IPS-20b (cell line): ENCODE measurements around the gene DIAPH3.

Experiments used
- H3K27ac ChIP-seq: one replicate; pipeline ENCODE4 v1.5.1; 2013; ENCODE audit warnings: low read length
- H3K27me3 ChIP-seq: 2 replicates; pipeline ENCODE4 v1.6.1; 2013; ENCODE audit warnings: mild to moderate bottlenecking, low read length, inconsistent platforms; ENCODE audit not compliant: insufficient read depth
- H3K36me3 ChIP-seq: 2 replicates; pipeline ENCODE4 v1.6.1; 2013; ENCODE audit warnings: low read depth, mild to moderate bottlenecking, inconsistent platforms, low read length, moderate library complexity; ENCODE audit not compliant: insufficient read depth
- H3K4me1 ChIP-seq: 2 replicates; pipeline ENCODE4 v1.6.1; 2013; ENCODE audit warnings: mild to moderate bottlenecking, control low read depth, inconsistent platforms, low read length, moderate library complexity; ENCODE audit not compliant: insufficient read depth
- H3K4me3 ChIP-seq: 2 replicates; pipeline ENCODE4 v1.5.1; 2013; ENCODE audit warnings: mild to moderate bottlenecking, low read length, inconsistent platforms
- H3K9ac ChIP-seq: 2 replicates; pipeline ENCODE4 v1.6.1; 2013; ENCODE audit warnings: low read depth, mild to moderate bottlenecking, inconsistent platforms, low read length, moderate library complexity
- H3K9me3 ChIP-seq: 2 replicates; pipeline ENCODE4 v1.6.1; 2013; ENCODE audit warnings: mild to moderate bottlenecking, low read depth, low read length, inconsistent platforms; ENCODE audit not compliant: insufficient read depth

DIAPH3 gene

GRCh38 chr13:59793107-59793506 lies 370.6 kb downstream of the DIAPH3 start:
- H3K36me3 ChIP-seq = no peaks in the 10 kb centered on the region
- H3K9ac ChIP-seq = no peak overlapping the region
- H3K27me3 ChIP-seq = no peaks in the 10 kb centered on the region
- H3K4me3 ChIP-seq = no peak overlapping the region
- H3K4me1 ChIP-seq = peaks cover 30% of the 10 kb centered on the region
- H3K27ac ChIP-seq = no peak overlapping the region
- H3K9me3 ChIP-seq = no peaks in the 10 kb centered on the region

- no peak overlapping the region for H3K9ac ChIP-seq
- no peak overlapping the region for H3K27ac ChIP-seq
- no peak overlapping the region for H3K4me3 ChIP-seq
- H3K36me3 ChIP-seq = no peaks in the 10 kb centered on the region
- H3K27me3 ChIP-seq = no peaks in the 10 kb centered on the region
- peaks cover 30% of the 10 kb centered on the region for H3K4me1 ChIP-seq
- no peaks in the 10 kb centered on the region for H3K9me3 ChIP-seq
Measured at GRCh38 chr13:59790626-59791025, 373.1 kb downstream of the DIAPH3 start.

- no peak overlapping the region for H3K9ac ChIP-seq
- no peaks in the 10 kb centered on the region for H3K9me3 ChIP-seq
- no peaks in the 10 kb centered on the region for H3K27me3 ChIP-seq
- no peak overlapping the region for H3K4me3 ChIP-seq
- H3K4me1 ChIP-seq = peaks cover 30% of the 10 kb centered on the region
- no peak overlapping the region for H3K27ac ChIP-seq
- H3K36me3 ChIP-seq = no peaks in the 10 kb centered on the region
Measured at GRCh38 chr13:59789558-59789957, 374.2 kb downstream of the DIAPH3 start.

GRCh38 chr13:59787679-59788078 lies 376.0 kb downstream of the DIAPH3 start:
- no peaks in the 10 kb centered on the region for H3K36me3 ChIP-seq
- H3K4me1 ChIP-seq = peaks cover 26% of the 10 kb centered on the region
- H3K27me3 ChIP-seq = no peaks in the 10 kb centered on the region
- no peak overlapping the region for H3K27ac ChIP-seq
- H3K4me3 ChIP-seq = no peak overlapping the region
- H3K9me3 ChIP-seq = no peaks in the 10 kb centered on the region
- H3K9ac ChIP-seq = no peak overlapping the region

GRCh38 chr13:59782696-59783095 lies 381.0 kb downstream of the DIAPH3 start:
- Histone ChIP-seq H3K9ac (no peak overlapping the region), H3K9me3 (no peaks in the 10 kb centered on the region), H3K36me3 (no peaks in the 10 kb centered on the region), H3K4me3 (no peak overlapping the region), H3K27me3 (no peaks in the 10 kb centered on the region), H3K4me1 (no peaks in the 10 kb centered on the region; the same call in 1 of the 2 replicates), H3K27ac (no peak overlapping the region)

- Histone ChIP-seq H3K9ac (no peak overlapping the region), H3K27me3 (no peaks in the 10 kb centered on the region), H3K4me3 (no peak overlapping the region), H3K9me3 (no peaks in the 10 kb centered on the region), H3K36me3 (no peaks in the 10 kb centered on the region), H3K27ac (no peak overlapping the region), H3K4me1 (no peaks in the 10 kb centered on the region)
Measured at GRCh38 chr13:59780058-59780457, 383.7 kb downstream of the DIAPH3 start.

- no peaks in the 10 kb centered on the region for H3K36me3 ChIP-seq
- no peak overlapping the region for H3K4me3 ChIP-seq
- H3K27me3 ChIP-seq = no peaks in the 10 kb centered on the region
- no peak overlapping the region for H3K27ac ChIP-seq
- peaks cover 6% of the 10 kb centered on the region; the same call in 1 of the 2 replicates for H3K4me1 ChIP-seq
- H3K9ac ChIP-seq = no peak overlapping the region
- H3K9me3 ChIP-seq = no peaks in the 10 kb centered on the region
Measured at GRCh38 chr13:59776924-59777690, 386.6 kb downstream of the DIAPH3 start.

- peaks cover 6% of the 10 kb centered on the region; the same call in 1 of the 2 replicates for H3K4me1 ChIP-seq
- H3K27me3 ChIP-seq = no peaks in the 10 kb centered on the region
- H3K9me3 ChIP-seq = no peaks in the 10 kb centered on the region
- no peak overlapping the region for H3K9ac ChIP-seq
- no peaks in the 10 kb centered on the region for H3K36me3 ChIP-seq
- H3K27ac ChIP-seq = no peak overlapping the region
- no peak overlapping the region for H3K4me3 ChIP-seq
Measured at GRCh38 chr13:59774491-59774971, 389.2 kb downstream of the DIAPH3 start.

- Histone ChIP-seq H3K9me3 (no peaks in the 10 kb centered on the region), H3K4me3 (no peak overlapping the region), H3K9ac (no peak overlapping the region), H3K27me3 (no peaks in the 10 kb centered on the region), H3K36me3 (no peaks in the 10 kb centered on the region), H3K4me1 (peaks cover 18% of the 10 kb centered on the region; the same call in 1 of the 2 replicates), H3K27ac (no peak overlapping the region)
Measured at GRCh38 chr13:59771272-59771671, 392.5 kb downstream of the DIAPH3 start.

- Histone ChIP-seq H3K9me3 (no peaks in the 10 kb centered on the region), H3K36me3 (no peaks in the 10 kb centered on the region), H3K27ac (no peak overlapping the region), H3K9ac (no peak overlapping the region), H3K4me3 (no peak overlapping the region), H3K27me3 (no peaks in the 10 kb centered on the region), H3K4me1 (peaks cover 18% of the 10 kb centered on the region; the same call in 1 of the 2 replicates)
Measured at GRCh38 chr13:59770451-59770850, 393.3 kb downstream of the DIAPH3 start.

- H3K9ac ChIP-seq = no peak overlapping the region
- H3K4me3 ChIP-seq = no peak overlapping the region
- peaks cover 12% of the 10 kb centered on the region; the same call in 1 of the 2 replicates for H3K4me1 ChIP-seq
- no peaks in the 10 kb centered on the region for H3K36me3 ChIP-seq
- H3K9me3 ChIP-seq = no peaks in the 10 kb centered on the region
- no peaks in the 10 kb centered on the region for H3K27me3 ChIP-seq
- H3K27ac ChIP-seq = no peak overlapping the region
Measured at GRCh38 chr13:59766236-59766635, 397.5 kb downstream of the DIAPH3 start.

GRCh38 chr13:59755632-59756290 lies 408.0 kb downstream of the DIAPH3 start:
- H3K9me3 ChIP-seq = no peaks in the 10 kb centered on the region
- H3K36me3 ChIP-seq = no peaks in the 10 kb centered on the region
- no peak overlapping the region for H3K9ac ChIP-seq
- no peak overlapping the region for H3K4me3 ChIP-seq
- H3K4me1 ChIP-seq = peaks cover 7% of the 10 kb centered on the region; the same call in 1 of the 2 replicates
- no peaks in the 10 kb centered on the region for H3K27me3 ChIP-seq
- H3K27ac ChIP-seq = no peak overlapping the region
